ENCODE data around the gene OFD1.

GRCh38 chrX:13776387-13776786 is 41.8 kb downstream of the OFD1 start:
- TF ChIP-seq CTCF (IDR thresholded peaks at IDR 0.05; ENCODE audit: low read depth, low read length): no peak
- TF ChIP-seq EZH2phosphoT487 (IDR thresholded peaks at IDR 0.05; ENCODE audit: low read depth): no peak
